ENCODE measurements around the gene RNU6-1.

GRCh38 chr15:67880651-67881182 is 40.9 kb upstream of the RNU6-1 start:
- TF ChIP-seq CTCF (IDR thresholded peaks at IDR 0.05), result no peak
- TF ChIP-seq MXD4 (CRISPR knock-in tag; IDR thresholded peaks at IDR 0.05; ENCODE audit: borderline replicate concordance), result no peak
